Middle frontal gyrus (tissue), 1 donor: ENCODE results near the gene TBC1D24.
"Not testable (repeated sequence)": the region's sequence is repeated elsewhere in the genome, so short reads cannot be mapped to it uniquely, and the experiment has no call there.

Experiments used
- DNase-seq: peaks from one replicate; pipeline ENCODE4 v3.0.0-alpha.2; 2015; ENCODE audit warnings: low spot score; ENCODE audit errors: extremely low spot score

TBC1D24 gene

GRCh38 chr16:2468725-2469398 lies 6.1 kb upstream of the TBC1D24 start:
- DNase-seq = no peak

- no peak for DNase-seq
These were observed 5.3 kb upstream of the TBC1D24 start for GRCh38 chr16:2469399-2470233.

- DNase-seq = no peak
These were observed 4.7 kb upstream of the TBC1D24 start for GRCh38 chr16:2470234-2470601.

GRCh38 chr16:2470603-2471015 lies 4.3 kb upstream of the TBC1D24 start:
- no peak for DNase-seq

GRCh38 chr16:2471016-2471652 lies 3.8 kb upstream of the TBC1D24 start, which contains the start of gene NTN3:
Gene NTN3, plus strand, starts transcription at chr16:2471297. Its CDS starts 405 bp downstream, at chr16:2471702.
- DNase-seq = no peak

GRCh38 chr16:2471653-2472487 lies 3.1 kb upstream of the TBC1D24 start:
- no peak for DNase-seq

DNA sequence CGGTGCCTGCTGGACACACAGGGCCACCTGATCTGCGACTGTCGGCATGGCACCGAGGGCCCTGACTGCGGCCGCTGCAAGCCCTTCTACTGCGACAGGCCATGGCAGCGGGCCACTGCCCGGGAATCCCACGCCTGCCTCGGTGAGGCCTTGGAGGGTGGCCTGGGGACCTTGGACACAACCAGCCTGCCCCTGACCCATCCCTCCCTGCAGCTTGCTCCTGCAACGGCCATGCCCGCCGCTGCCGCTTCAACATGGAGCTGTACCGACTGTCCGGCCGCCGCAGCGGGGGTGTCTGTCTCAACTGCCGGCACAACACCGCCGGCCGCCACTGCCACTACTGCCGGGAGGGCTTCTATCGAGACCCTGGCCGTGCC lies 2.5 kb upstream of the TBC1D24 start:
- no peak for DNase-seq

DNA sequence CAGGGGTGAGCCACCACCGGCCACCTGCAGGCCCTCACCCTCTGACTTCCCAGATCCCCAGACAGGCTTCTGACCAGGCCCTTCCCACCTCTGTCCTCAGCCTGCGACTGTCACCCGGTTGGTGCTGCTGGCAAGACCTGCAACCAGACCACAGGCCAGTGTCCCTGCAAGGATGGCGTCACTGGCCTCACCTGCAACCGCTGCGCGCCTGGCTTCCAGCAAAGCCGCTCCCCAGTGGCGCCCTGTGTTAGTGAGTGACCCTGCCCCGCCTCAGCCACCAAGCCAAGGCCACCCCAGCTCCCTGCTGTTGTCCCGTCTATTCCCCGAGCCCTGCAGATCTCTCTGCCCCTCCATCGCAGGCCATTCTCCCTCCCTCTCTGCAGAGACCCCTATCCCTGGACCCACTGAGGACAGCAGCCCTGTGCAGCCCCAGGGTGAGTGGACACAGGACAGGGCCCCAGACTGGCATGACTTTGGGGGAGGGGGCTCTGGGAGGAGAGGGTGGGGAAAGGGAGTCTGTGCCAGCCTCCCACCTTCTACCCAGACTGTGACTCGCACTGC lies 2.0 kb upstream of the TBC1D24 start:
- DNase-seq = no peak

- no peak for DNase-seq
These were observed 1.4 kb upstream of the TBC1D24 start for GRCh38 chr16:2473446-2473926.

DNA sequence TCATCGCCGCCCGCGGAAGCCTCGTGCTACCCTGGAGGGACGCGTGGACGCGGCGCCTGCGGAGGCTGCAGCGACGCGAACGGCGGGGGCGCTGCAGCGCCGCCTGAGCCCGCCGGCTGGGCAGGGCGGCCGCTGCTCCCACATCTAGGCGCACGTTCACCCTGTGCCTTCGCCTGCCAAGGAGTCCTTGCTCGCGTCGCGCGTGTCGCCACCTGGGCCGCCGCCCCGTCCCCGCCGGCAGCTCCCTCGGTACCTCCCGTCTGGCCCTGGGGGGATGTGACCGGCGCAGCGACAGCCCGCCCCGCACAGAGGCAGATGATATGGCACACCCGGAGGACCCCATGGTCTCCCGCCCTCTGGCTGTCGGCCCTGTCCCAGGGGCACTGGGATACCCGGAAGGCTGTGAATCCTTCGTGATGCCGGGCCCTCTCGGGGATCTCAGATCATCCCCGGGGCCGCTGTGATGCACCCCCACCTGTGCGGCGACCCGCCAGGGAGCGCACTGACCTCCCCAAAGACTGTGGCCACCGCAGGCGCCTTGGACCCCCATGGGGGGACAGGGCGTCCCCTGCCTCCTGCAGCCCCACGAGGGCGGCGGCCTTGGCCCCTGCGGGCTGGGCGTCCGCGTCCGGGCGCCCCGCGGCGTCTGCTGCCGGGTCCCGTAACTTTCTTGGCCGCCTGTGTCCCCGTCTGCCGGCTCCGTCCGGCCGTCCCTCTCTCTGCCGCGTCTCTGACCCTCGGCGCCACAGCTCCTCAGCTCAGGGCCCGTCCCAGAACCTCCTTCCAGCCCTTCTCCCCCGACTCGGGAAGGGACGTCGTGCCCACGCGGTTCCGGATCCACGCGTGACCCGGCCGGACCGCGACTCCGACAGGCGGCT lies 689 bp upstream of the TBC1D24 start:
- no peak for DNase-seq

DNA sequence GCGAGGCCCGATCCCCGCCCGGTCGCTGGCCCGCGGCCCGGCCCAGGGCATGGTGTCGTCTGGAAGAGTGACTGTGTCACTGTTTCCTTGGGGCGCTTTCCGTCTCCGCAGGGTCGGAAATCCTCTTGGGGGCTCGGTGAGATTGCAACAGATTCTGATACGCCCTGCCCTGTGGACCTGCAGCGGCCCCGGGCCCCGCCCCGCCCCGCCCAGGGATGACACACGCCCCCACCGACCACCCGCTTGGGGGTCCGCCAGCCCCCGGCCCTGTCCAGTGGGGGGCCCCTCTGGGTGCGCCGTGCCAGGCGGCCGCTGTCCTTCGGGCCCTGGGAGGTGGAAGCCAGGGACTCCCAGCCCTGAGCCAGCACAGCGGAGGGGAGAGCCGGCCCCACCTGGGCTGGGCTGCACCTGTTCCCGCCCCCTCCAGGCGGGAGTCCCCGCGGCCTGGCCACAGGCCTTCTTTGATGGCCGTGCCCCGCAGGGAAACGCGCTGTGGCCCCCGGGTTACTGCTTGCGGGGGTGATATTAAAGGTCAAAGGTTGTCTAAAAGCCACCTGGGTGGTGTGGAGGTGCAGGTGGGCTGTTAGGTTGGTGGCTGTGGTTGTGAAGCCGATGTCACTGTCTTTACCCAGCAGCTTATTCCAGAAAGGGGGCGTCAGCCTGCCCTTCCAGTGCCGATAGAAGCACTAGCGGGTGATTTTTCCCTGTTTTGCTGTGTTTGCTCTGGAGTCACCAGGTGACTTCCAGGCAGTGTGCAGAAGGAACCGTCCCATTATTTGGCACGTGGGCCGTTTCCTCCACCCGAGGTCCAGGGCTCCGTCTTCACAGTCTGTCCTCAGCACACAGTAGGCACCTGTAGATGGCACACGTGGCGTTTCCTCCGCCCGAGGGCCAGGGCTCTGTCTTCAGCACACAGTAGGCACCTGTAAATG lies 752 bp downstream of the TBC1D24 start:
- DNase-seq = no peak

DNA sequence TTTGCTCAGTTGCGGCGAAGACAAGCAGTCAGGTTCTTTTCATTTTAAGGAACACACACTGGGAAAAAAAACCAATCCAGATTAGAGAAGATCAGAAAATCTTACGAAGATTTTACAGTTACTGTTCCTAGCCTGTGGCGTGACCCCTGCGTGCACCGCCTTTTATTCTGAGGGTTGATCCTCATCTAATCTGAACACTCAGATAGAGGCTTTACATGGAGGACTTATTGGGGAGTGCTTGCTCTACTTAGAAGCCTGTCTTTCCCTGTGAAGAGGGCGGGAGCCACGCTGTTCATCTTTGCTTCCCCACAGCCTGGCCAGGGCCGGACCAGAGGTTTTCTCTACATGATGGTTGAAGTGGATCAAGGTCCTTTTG lies 1.4 kb downstream of the TBC1D24 start:
- DNase-seq = no peak

- DNase-seq = no peak
These were observed 1.8 kb downstream of the TBC1D24 start for GRCh38 chr16:2476741-2477140.

GRCh38 chr16:2477327-2477726 lies 2.4 kb downstream of the TBC1D24 start:
- no peak for DNase-seq

DNA sequence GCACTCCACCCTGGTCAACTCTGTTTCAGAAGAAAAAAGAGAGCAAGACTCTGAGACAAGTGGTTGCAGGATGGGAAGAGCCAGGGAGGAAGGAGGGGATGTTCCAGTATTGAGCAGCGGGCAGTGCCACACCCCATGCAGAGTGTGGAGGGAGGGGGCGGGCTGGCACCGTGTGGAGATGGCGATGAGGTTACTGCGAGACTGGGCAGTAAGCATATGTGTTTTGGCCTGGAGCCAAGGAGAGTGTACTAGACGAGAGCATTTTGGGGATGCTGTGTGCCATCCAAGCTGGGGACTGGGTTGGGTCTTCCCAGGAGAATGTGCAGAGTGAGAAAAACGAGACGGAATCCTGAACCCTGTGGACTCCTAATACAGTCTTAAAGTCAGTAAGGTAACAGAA lies 3.4 kb downstream of the TBC1D24 start:
- DNase-seq = no peak

DNA sequence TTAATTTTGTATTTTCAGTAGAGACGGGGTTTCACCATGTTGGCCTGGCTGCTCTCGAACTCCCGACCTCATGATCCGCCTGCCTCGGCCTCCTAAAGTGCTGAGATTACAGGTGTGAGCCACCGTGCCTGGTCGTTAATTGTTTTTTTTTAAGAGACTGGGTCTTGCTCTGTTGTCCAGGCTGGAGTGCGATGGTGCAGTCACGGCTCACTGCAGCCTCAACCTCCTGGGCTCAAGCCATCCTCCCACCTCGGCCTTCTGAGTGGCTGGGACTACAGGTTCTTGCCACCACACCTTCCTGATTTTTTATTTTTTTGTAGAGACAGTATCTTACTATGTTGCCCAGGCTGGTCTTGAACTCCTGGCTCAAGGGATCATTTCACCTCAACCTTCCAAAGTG lies 5.1 kb downstream of the TBC1D24 start:
- DNase-seq = not testable (repeated sequence)

DNA sequence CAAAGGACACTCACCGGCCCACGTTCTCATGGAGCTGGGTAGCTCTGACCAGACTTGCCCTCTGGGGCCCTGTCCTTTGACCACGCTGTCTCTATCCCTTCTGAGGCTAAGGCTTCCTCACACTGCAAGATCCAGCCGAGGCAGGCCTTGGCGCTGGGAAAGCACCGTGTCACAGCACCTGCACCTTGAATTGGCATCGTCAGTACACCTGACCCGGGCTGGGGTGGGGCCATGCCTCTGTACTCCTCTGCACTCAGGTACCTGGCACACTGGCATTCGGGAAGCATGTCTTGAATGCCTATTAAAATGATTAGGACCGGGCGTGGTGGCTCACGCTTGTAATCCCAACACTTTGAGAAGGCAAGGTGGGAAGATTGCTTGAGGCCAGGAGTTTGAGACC lies 6.0 kb downstream of the TBC1D24 start:
- no peak for DNase-seq

- DNase-seq = no peak
These were observed 6.7 kb downstream of the TBC1D24 start for GRCh38 chr16:2481676-2482075.

DNA sequence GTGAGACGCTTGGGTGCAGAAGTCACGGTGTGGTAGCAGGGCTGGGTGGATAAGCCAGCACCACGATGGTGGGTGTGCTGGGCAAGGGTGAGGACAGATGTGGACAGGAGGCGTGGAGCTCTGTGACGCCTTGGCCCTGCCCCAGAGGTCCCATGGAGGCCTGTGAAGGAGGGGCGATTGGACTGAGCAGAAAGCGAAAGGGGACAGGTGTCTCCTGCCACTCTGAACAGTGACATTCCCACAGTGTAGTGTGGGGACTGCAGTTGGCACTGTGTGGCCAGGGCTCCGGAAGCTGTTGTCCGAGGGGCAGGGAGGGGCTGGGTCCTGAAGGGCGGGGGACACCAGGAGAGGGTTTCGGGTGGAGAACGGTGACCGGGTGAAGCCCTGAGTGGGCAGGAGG lies 7.3 kb downstream of the TBC1D24 start:
- no peak for DNase-seq
